GM18867 (cell line): ENCODE data around the gene TMEM154.

ENCODE experiments used
- ATAC-seq: cut with Tn5 transposase; IDR thresholded peaks from one replicate; pipeline ENCODE4 v1.9.1; 2021; ENCODE audit warnings: mild to moderate bottlenecking, moderate library complexity; ENCODE audit not compliant: unreplicated experiment

TMEM154 gene

GRCh38 chr4:152696764-152697261 lies 17.0 kb upstream of the TMEM154 start:
- peak; percentile 98 for ATAC-seq

GRCh38 chr4:152693871-152694270 lies 14.1 kb upstream of the TMEM154 start:
- ATAC-seq, result no peak

GRCh38 chr4:152691761-152692160 lies 12.0 kb upstream of the TMEM154 start:
- ATAC-seq, result no peak

GRCh38 chr4:152690706-152691651 lies 11.2 kb upstream of the TMEM154 start:
- ATAC-seq, result no peak

- ATAC-seq, result no peak
These were observed 10.1 kb upstream of the TMEM154 start for GRCh38 chr4:152689615-152690501.

DNA sequence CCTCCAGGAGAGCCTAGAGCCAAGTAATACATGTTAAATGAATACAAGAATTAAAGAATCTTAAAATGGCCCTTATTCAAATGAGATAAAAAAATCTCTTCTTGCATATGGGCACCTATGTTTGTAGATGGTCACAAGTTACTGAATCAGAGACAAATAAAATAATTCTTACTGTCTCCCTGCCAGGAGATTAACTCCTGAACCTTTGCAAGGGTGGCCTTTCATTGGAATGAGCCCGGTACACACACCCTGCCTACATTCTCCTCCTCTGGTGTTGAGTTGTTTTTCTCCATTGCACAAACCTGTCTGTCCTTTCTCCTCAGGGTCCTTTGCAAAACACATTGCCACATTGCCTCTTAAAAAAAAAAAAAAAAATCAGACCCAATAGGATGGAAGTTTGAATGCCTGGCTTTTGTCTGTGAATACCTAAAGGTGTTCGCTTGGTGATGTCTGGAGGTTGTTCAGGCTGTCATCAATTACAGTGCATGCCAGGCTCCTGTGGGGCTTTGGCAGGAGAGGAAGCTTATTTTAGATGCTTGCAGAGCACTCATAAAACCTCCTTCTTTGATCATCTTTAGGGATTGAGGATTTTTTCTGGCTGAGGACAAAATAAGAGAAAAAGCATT lies 8.3 kb upstream of the TMEM154 start:
- ATAC-seq, result no peak

GRCh38 chr4:152686452-152687013 lies 6.7 kb upstream of the TMEM154 start:
- no peak for ATAC-seq

- no peak for ATAC-seq
These were observed 4.8 kb upstream of the TMEM154 start for GRCh38 chr4:152684587-152684986.

DNA sequence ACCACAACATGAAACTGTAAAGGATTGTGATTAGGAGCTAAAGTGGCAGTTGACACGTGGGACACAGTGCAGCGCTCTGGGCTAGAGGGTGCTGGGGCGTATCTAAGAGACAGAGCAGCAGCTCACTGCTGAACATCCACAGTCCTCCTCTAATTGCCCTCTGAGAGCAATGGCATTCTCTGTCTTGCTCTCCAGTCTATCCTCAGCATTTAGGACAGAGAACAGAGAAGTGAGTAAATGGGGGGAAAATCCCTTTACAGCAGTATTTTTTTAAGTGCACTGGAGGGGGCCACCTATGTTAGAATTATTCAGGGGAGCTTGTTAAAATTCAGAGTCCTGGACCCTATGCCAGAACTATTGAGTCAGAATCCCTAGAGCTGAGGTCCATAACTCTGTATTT lies 4.2 kb upstream of the TMEM154 start:
- ATAC-seq, result no peak

GRCh38 chr4:152682143-152682941 lies 2.5 kb upstream of the TMEM154 start:
- no peak for ATAC-seq

DNA sequence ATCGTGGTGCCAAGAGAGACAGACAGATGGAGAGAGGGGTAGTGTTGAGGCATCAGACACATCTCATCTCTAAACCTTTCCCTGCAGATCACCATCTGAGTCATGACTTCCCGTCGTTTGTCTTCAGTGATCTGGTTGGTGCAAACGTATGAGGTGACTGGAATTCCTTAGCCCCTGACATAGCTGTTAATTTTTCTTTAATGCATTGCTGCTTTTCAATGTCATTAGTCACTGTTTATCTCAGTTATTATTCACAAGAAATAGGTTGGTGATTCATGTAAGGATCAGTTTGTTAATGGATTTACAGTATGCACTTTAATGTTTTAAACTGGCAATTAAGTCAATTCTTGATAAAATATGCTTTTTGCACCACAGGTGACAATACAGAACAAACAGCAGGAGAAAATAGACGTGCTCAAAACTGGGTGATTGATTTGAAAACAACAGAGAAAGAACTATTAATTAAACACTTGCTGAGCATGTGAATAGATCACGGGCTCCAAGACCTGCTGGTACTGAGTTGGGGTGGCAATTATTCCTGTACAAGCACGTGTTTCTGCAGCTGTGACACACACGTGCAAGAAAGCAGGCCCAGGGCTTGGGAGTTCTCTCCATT lies 1.3 kb upstream of the TMEM154 start:
- ATAC-seq, result no peak

DNA sequence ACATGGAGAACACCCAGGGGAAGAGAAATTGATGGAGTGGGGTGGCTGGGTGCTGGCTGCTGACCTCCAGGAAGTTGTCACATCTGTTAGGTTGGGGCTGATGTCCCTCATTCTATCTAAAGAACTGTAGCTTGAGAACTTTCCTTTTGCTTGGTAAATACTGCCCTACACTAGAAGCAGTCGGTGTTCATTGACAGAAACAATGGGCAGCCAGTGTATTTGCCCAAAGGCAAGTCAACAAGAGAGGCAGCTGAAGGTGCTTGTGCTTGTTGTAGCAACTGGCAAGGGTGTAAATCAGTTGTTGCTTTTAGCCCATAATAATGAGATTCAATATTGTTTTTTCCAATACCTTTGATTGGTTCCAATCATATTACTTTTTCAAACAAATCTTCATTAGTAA lies 956 bp downstream of the TMEM154 start:
- no peak for ATAC-seq

DNA sequence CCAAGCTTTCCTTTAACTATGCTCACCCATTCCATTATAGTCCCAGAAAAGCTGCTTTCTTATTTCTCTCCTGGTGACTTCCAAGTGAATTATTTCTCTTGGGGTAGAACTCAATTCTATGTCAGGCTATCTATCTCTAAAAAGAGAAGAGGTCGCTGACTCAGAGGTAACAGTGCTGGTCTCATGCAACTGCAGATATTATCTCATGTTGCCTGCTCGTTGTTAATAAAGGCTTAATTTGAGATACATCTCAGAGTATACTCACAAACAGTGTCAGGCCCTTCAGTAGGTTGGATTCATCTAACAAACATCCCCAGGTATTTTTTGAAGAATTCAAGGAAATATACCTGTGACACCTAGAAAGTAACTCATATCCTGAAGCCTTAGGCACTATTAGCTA lies 2.7 kb downstream of the TMEM154 start:
- no peak for ATAC-seq

DNA sequence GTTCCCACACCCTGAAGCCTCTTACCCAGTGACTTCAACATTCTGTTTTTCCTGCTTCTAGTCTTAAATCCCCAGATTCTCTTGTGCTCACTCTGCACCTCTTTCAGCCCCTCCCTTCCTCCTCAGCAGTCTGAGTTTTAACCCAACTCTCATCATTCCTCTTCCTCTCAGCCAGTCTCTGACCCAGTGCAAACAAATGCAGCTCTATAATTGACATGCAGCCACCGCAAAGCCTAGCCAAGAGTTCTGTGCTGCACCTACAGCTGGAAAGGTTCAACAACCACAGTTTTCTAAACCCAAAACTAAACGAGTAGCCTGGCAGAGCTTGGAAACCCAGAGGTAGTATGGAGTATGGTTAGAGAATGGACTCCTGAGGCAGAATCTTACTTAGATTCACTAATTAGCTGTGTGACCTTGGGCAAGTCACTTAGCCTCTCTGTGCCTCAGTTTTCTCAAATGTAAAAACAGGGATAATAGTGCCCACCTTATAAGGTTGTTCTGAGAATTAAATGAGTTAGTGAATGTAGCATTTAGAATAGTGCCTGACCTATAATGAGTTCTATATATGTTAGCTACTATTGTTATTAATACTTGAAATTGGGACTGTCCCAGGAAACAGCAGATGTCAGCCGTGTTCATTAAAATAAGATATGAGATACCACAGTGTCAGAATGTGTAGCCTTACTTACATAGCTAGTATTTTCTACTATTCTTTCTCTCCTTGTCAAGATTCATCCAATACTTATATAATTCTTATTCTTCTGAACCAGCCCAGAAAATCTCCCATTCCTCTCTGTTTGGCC lies 3.5 kb downstream of the TMEM154 start:
- peak; percentile 36 for ATAC-seq

GRCh38 chr4:152674359-152674758 lies 5.4 kb downstream of the TMEM154 start:
- no peak for ATAC-seq

DNA sequence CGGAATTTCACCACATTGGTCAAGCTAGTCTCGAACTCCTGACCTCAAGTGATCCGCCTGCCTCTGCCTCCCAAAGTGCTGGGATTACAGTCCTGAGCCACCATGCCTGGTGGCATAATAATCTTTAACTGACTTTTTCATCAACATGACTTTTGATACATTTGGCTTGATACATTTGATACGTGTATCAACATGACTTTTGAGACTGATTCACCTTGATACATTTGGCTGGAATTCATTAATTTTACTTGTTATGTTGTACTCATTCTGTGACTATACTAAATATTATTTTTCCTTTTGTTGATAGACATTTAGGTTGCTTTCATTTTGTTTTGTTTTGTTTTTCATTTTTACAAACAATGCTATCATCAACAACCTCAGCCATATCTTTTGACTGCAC lies 6.3 kb downstream of the TMEM154 start:
- ATAC-seq, result no peak

GRCh38 chr4:152672206-152673092 lies 7.3 kb downstream of the TMEM154 start:
- no peak for ATAC-seq
